ENCODE results near the gene GOLM1. TPM values are rescaled to one million over a fixed set of nuclear protein-coding genes. Genes with fewer than 3 reads are reported as not detected.

The GOLM1 gene
- total and polyA plus RNA-seq, 4 donors, result 7.9 to 28.5 (median 13.2) TPM

DNA sequence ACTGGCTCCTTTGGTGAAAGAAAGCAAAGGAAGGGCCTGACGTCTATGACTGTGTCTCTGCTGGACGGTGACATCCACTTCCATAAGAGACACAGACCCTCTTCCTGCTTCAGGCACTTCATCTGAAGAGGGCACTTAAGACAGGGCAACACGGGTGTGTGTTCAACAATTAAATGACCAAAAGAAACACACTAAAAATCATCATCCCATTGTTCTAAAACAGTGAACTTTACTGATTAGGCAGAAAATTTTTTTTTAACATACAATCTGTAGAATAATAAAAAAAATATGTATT lies 58.5 kb downstream of the GOLM1 start:
- no peaks in the 10 kb centered on the region for H3K36me3 ChIP-seq (ENCODE audit: control insufficient read depth in 4 of 4, insufficient read depth in 3 of 4, low read depth in 1 of 4, low read length in 3 of 4)
- TF ChIP-seq RAD21 (IDR thresholded peaks at IDR 0.05) (no peak), SP1 (IDR thresholded peaks at IDR 0.05) (no peak), HNF4G (IDR thresholded peaks at IDR 0.05) (no peak), EGR1 (IDR thresholded peaks at IDR 0.05; ENCODE audit: low read depth in 2 of 2) (no peak), TAF1 (conservative IDR thresholded peaks at IDR 0.05) (no peak), FOXA2 (IDR thresholded peaks at IDR 0.05) (no peak), NR2F2 (IDR thresholded peaks at IDR 0.05) (no peak)
- TF ChIP-seq, protein P1, sequence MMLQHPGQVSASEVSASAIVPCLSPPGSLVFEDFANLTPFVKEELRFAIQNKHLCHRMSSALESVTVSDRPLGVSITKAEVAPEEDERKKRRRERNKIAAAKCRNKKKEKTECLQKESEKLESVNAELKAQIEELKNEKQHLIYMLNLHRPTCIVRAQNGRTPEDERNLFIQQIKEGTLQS (IDR thresholded peaks at IDR 0.05), result no peak
- no peaks in the 10 kb centered on the region for H3K9me3 ChIP-seq (ENCODE audit: control insufficient read depth in 4 of 4, low read length in 3 of 4)
- no peaks in the 10 kb centered on the region for H3K4me1 ChIP-seq (ENCODE audit: control insufficient read depth in 4 of 4, insufficient read depth in 4 of 4, low read length in 3 of 4)
- H3K27me3 ChIP-seq (ENCODE audit: control insufficient read depth in 4 of 4, insufficient read depth in 4 of 4, low read length in 3 of 4), result no peaks in the 10 kb centered on the region
- no peak overlapping the region for H3K4me3 ChIP-seq (ENCODE audit: low read depth in 1 of 3, low read length in 3 of 3)
- H3K27ac ChIP-seq (ENCODE audit: low read depth in 1 of 2, low read length in 2 of 2), result no peak overlapping the region
- DNase-seq (ENCODE audit: low spot score), result no peak
- 81% methylated on average over 3 of the region's 3 CpGs for WGBS
- H3K9ac ChIP-seq (ENCODE audit: low read depth in 1 of 2, low read length in 2 of 2), result no peak overlapping the region

DNA sequence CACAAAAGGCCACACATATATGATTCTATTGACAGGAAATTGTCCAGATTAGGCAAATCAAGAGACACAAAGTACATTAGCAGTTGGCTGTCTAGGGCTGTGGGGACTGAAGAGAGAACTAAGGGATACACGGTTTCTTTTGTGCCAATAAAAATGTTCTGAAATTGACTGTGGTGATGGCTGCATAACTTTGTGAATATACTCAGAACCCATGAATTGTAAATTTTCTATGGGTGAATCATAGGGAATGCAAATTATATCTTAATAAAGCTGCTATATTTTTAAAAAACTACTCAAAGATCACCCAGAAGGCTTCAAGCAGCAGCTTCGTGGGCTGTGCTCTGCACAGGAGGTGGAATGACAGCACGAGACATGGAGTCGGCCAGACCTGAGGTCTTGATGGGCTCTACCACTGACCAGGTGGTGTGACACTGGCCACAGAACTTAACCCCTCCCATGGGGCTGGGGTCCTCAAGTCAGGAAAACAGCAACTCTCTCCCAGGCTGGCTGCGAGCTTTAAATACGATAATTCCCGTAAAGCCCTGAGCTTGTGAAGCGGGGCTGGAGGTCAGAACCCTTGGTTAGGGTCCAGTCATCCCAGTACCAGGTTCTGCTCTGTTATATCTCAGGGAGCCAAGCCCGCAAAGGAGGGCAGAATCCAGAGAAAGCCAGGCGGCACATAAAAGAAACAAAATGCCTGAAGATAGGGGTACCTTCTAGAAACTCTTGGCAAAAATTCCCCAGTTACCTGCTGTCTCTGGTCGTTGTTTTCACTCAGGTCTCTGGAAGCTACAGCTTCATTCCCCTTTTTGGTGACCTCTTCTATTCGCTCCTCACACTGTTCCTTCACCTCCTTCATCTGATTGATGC lies 59.1 kb downstream of the GOLM1 start:
- 96% methylated on average over 12 of the region's 12 CpGs for WGBS
- H3K27me3 ChIP-seq (ENCODE audit: control insufficient read depth in 4 of 4, insufficient read depth in 4 of 4, low read length in 3 of 4), result no peaks in the 10 kb centered on the region
- no peak overlapping the region for H3K27ac ChIP-seq (ENCODE audit: low read depth in 1 of 2, low read length in 2 of 2)
- H3K4me3 ChIP-seq (ENCODE audit: low read depth in 1 of 3, low read length in 3 of 3), result no peak overlapping the region
- H3K4me1 ChIP-seq (ENCODE audit: control insufficient read depth in 4 of 4, insufficient read depth in 4 of 4, low read length in 3 of 4), result no peaks in the 10 kb centered on the region
- TF ChIP-seq RAD21 (IDR thresholded peaks at IDR 0.05), result no peak
- TF ChIP-seq HNF4A (conservative IDR thresholded peaks at IDR 0.05), result no peak
- TF ChIP-seq, protein P2, sequence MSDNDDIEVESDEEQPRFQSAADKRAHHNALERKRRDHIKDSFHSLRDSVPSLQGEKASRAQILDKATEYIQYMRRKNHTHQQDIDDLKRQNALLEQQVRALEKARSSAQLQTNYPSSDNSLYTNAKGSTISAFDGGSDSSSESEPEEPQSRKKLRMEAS (IDR thresholded peaks at IDR 0.05), result no peak
- TF ChIP-seq HNF4G (IDR thresholded peaks at IDR 0.05), result no peak
- TF ChIP-seq, protein P3, sequence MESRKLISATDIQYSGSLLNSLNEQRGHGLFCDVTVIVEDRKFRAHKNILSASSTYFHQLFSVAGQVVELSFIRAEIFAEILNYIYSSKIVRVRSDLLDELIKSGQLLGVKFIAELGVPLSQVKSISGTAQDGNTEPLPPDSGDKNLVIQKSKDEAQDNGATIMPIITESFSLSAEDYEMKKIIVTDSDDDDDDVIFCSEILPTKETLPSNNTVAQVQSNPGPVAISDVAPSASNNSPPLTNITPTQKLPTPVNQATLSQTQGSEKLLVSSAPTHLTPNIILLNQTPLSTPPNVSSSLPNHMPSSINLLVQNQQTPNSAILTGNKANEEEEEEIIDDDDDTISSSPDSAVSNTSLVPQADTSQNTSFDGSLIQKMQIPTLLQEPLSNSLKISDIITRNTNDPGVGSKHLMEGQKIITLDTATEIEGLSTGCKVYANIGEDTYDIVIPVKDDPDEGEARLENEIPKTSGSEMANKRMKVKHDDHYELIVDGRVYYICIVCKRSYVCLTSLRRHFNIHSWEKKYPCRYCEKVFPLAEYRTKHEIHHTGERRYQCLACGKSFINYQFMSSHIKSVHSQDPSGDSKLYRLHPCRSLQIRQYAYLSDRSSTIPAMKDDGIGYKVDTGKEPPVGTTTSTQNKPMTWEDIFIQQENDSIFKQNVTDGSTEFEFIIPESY (IDR thresholded peaks at IDR 0.05), result no peak
- TF ChIP-seq EGR1 (IDR thresholded peaks at IDR 0.05; ENCODE audit: low read depth in 2 of 2), result no peak
- TF ChIP-seq, protein P4, sequence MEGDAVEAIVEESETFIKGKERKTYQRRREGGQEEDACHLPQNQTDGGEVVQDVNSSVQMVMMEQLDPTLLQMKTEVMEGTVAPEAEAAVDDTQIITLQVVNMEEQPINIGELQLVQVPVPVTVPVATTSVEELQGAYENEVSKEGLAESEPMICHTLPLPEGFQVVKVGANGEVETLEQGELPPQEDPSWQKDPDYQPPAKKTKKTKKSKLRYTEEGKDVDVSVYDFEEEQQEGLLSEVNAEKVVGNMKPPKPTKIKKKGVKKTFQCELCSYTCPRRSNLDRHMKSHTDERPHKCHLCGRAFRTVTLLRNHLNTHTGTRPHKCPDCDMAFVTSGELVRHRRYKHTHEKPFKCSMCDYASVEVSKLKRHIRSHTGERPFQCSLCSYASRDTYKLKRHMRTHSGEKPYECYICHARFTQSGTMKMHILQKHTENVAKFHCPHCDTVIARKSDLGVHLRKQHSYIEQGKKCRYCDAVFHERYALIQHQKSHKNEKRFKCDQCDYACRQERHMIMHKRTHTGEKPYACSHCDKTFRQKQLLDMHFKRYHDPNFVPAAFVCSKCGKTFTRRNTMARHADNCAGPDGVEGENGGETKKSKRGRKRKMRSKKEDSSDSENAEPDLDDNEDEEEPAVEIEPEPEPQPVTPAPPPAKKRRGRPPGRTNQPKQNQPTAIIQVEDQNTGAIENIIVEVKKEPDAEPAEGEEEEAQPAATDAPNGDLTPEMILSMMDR (IDR thresholded peaks at IDR 0.05; ENCODE audit: low read depth, low read length, missing input control), result no peak
- no peak for TF ChIP-seq YY1 (IDR thresholded peaks at IDR 0.05)
- TF ChIP-seq FOXA1 (IDR thresholded peaks at IDR 0.05), result no peak
- TF ChIP-seq NR2F2 (IDR thresholded peaks at IDR 0.05), result no peak
- TF ChIP-seq JUND (IDR thresholded peaks at IDR 0.05), result no peak
- TF ChIP-seq FOXA2 (IDR thresholded peaks at IDR 0.05), result no peak
- no peak for DNase-seq (ENCODE audit: low spot score)
- H3K9me3 ChIP-seq (ENCODE audit: control insufficient read depth in 4 of 4, low read length in 3 of 4), result no peaks in the 10 kb centered on the region
- no peak overlapping the region for H3K9ac ChIP-seq (ENCODE audit: low read depth in 1 of 2, low read length in 2 of 2)
- no peaks in the 10 kb centered on the region for H3K36me3 ChIP-seq (ENCODE audit: control insufficient read depth in 4 of 4, insufficient read depth in 3 of 4, low read depth in 1 of 4, low read length in 3 of 4)
